GM13976 (cell line): ENCODE results near the gene DNAH3.

Source experiments
- DNase-seq: peaks from one replicate; pipeline ENCODE4 v3.0.0; 2012; ENCODE audit warnings: low spot score
- CTCF ChIP-seq: IDR thresholded peaks from 2 replicates; pipeline ENCODE4 v1.5.1; 2012; ENCODE audit warnings: borderline replicate concordance, mild to moderate bottlenecking; ENCODE audit not compliant: insufficient read depth; ENCODE audit errors: extremely low read depth, missing control alignments, control extremely low read depth
- in situ Hi-C: fragments of 300-500 bp; cut with MboI; formaldehyde crosslinking; loops from one replicate; pipeline ENCODE4 v1.12.0; 2022; ENCODE audit warnings: low sequenced_read_pairs, mixed read lengths, inconsistent platforms; ENCODE audit not compliant: unreplicated experiment

The DNAH3 gene

GRCh38 chr16:21033264-21033663, 117.4 kb downstream of the DNAH3 start:
- no peak for DNase-seq
- in situ Hi-C loops, result no loop called here
- no peak for TF ChIP-seq CTCF

- in situ Hi-C loops, result no loop called here
- no peak for DNase-seq
- no peak for TF ChIP-seq CTCF
Observed at GRCh38 chr16:21028728-21029127, 121.9 kb downstream of the DNAH3 start.

GRCh38 chr16:21026846-21027245, 123.8 kb downstream of the DNAH3 start:
- no peak for TF ChIP-seq CTCF
- no peak for DNase-seq
- in situ Hi-C loops, result no loop called here

- in situ Hi-C loops, result no loop called here
- no peak for TF ChIP-seq CTCF
- no peak for DNase-seq
Observed at GRCh38 chr16:21023509-21024202, 127.0 kb downstream of the DNAH3 start.

GRCh38 chr16:21021316-21021715, 129.3 kb downstream of the DNAH3 start:
- TF ChIP-seq CTCF, result no peak
- in situ Hi-C loops, result no loop called here
- no peak for DNase-seq

- DNase-seq, result no peak
- in situ Hi-C loops, result no loop called here
- no peak for TF ChIP-seq CTCF
Observed at GRCh38 chr16:21009815-21010214, 140.8 kb downstream of the DNAH3 start.

GRCh38 chr16:21005008-21005407, 145.6 kb downstream of the DNAH3 start:
- no peak for DNase-seq
- no peak for TF ChIP-seq CTCF
- in situ Hi-C loops, result no loop called here
